ENCODE measurements around the gene DNAH11. TPM values are rescaled to one million over a fixed set of nuclear protein-coding genes. Genes with fewer than 3 reads are reported as not detected.
A peak's percentile ranks its signal among the peaks of the same experiment; 100 is the strongest.
"Not testable (repeated sequence)": the region's sequence is repeated elsewhere in the genome, so short reads cannot be mapped to it uniquely, and the experiment has no call there.

DNAH11 gene
- polyA plus RNA-seq, 4 donors: 1.9 to 5.2 (median 2.6) TPM

GRCh38 chr7:21915140-21915539 is 372.3 kb downstream of the DNAH11 start:
- no peak for DNase-seq (ENCODE audit: low read depth in 4 of 4, low spot score in 2 of 4)

- DNase-seq (ENCODE audit: low read depth in 4 of 4, low spot score in 2 of 4): no peak
Measured at GRCh38 chr7:21916176-21916575, 373.3 kb downstream of the DNAH11 start.

GRCh38 chr7:21916629-21917028 is 373.8 kb downstream of the DNAH11 start:
- no peak for DNase-seq (ENCODE audit: low read depth in 4 of 4, low spot score in 2 of 4)

GRCh38 chr7:21918216-21918615 is 375.4 kb downstream of the DNAH11 start:
- DNase-seq (ENCODE audit: low read depth in 4 of 4, low spot score in 2 of 4): no peak

GRCh38 chr7:21920936-21921335 is 378.1 kb downstream of the DNAH11 start:
- DNase-seq (ENCODE audit: low read depth in 4 of 4, low spot score in 2 of 4): no peak

- DNase-seq (ENCODE audit: low read depth in 4 of 4, low spot score in 2 of 4): no peak
Measured at GRCh38 chr7:21922605-21923004, 379.8 kb downstream of the DNAH11 start.

GRCh38 chr7:21923658-21924057 is 380.8 kb downstream of the DNAH11 start:
- DNase-seq (ENCODE audit: low read depth in 4 of 4, low spot score in 2 of 4): no peak

GRCh38 chr7:21926448-21926847 is 383.6 kb downstream of the DNAH11 start:
- DNase-seq (ENCODE audit: low read depth in 4 of 4, low spot score in 2 of 4): no peak

- no peak for DNase-seq (ENCODE audit: low read depth in 4 of 4, low spot score in 2 of 4)
Measured at GRCh38 chr7:21927693-21928092, 384.9 kb downstream of the DNAH11 start.

GRCh38 chr7:21933293-21933692 is 390.5 kb downstream of the DNAH11 start:
- not testable (repeated sequence) for DNase-seq (ENCODE audit: low read depth in 4 of 4, low spot score in 2 of 4)

- no peak for DNase-seq (ENCODE audit: low read depth in 4 of 4, low spot score in 2 of 4)
Measured at GRCh38 chr7:21934808-21935207, 392.0 kb downstream of the DNAH11 start.

- no peak for DNase-seq (ENCODE audit: low read depth in 4 of 4, low spot score in 2 of 4)
Measured at GRCh38 chr7:21938463-21938862, 395.6 kb downstream of the DNAH11 start.

- no peak for DNase-seq (ENCODE audit: low read depth in 4 of 4, low spot score in 2 of 4)
Measured at GRCh38 chr7:21939136-21939857, 396.5 kb downstream of the DNAH11 start.

- no peak for DNase-seq (ENCODE audit: low read depth in 4 of 4, low spot score in 2 of 4)
Measured at GRCh38 chr7:21939858-21940372, 397.1 kb downstream of the DNAH11 start.

- no peak for DNase-seq (ENCODE audit: low read depth in 4 of 4, low spot score in 2 of 4)
Measured at GRCh38 chr7:21941611-21942141, 398.8 kb downstream of the DNAH11 start.

GRCh38 chr7:21942955-21943354 is 400.1 kb downstream of the DNAH11 start:
- DNase-seq (ENCODE audit: low read depth in 4 of 4, low spot score in 2 of 4): no peak

GRCh38 chr7:21943436-21943835 is 400.6 kb downstream of the DNAH11 start:
- DNase-seq (ENCODE audit: low read depth in 4 of 4, low spot score in 2 of 4): no peak

GRCh38 chr7:21944616-21945453 is 402.0 kb downstream of the DNAH11 start:
- peak; percentile 45 to 67 (median 50) for DNase-seq (ENCODE audit: low read depth in 4 of 4, low spot score in 2 of 4)

- DNase-seq (ENCODE audit: low read depth in 4 of 4, low spot score in 2 of 4): peak; percentile 58 to 76 (median 72)
Measured at GRCh38 chr7:21945454-21946221, 402.8 kb downstream of the DNAH11 start, which contains the start of gene CDCA7L. Gene CDCA7L, minus strand, starts transcription at chr7:21945899. Its CDS starts 95 bp downstream, at chr7:21945804.

GRCh38 chr7:21946222-21946709 is 403.4 kb downstream of the DNAH11 start:
- DNase-seq (ENCODE audit: low read depth in 4 of 4, low spot score in 2 of 4): no peak
